LNCAP (cell line): Measurements from ENCODE around the gene PREX1.

Experiments used
- TF ChIP-seq, protein P1 (sequence below): fragments of 450-650 bp; IDR thresholded peaks from 2 replicates; pipeline ENCODE4 v1.5.1; 2017; ENCODE audit warnings: mild to moderate bottlenecking

PREX1 gene

GRCh38 chr20:48627737-48628128, 200.1 kb downstream of the PREX1 start:
- TF ChIP-seq, protein P1, sequence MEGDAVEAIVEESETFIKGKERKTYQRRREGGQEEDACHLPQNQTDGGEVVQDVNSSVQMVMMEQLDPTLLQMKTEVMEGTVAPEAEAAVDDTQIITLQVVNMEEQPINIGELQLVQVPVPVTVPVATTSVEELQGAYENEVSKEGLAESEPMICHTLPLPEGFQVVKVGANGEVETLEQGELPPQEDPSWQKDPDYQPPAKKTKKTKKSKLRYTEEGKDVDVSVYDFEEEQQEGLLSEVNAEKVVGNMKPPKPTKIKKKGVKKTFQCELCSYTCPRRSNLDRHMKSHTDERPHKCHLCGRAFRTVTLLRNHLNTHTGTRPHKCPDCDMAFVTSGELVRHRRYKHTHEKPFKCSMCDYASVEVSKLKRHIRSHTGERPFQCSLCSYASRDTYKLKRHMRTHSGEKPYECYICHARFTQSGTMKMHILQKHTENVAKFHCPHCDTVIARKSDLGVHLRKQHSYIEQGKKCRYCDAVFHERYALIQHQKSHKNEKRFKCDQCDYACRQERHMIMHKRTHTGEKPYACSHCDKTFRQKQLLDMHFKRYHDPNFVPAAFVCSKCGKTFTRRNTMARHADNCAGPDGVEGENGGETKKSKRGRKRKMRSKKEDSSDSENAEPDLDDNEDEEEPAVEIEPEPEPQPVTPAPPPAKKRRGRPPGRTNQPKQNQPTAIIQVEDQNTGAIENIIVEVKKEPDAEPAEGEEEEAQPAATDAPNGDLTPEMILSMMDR = no peak

DNA sequence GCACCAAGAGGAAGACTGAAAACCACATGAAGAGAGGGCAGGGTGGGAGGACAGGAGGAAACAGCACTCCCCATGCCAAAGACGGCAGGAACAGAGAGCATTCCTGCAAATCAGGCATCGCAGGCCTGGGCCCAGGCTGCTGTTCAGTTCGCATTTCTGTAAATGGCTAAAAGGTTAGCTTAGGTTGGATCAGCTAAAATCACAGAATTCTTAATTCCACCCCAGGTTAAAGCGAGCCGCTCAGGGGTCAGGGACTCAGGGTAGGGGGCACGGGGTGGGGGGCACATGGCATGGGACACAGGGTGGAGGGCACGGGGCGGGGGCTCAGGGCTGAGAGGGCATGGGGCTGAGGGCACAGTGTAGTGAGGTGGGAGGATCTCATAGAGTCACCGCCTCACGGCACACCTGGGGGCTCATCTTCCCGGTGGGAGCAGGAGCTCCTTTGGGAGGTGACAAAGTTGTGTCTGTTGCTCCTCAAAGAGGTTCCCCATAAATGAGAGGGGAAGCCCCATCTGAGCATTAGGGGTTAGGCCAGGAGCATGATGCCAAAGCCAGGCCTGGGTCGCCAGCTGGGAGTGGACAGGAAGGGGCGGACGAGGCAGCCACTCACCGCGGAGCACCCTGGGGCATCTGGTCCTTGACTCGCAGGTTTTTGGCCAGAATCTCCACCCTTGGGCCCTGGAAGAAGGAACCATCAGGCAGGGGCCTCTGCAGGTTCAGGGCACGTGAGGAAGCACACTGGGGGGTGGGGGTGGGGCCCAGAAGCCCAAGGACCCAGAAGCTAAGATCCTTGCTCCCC, 200.7 kb downstream of the PREX1 start:
- TF ChIP-seq, protein P1 = no peak

GRCh38 chr20:48626226-48626937, 201.4 kb downstream of the PREX1 start:
- TF ChIP-seq, protein P1 = no peak

DNA sequence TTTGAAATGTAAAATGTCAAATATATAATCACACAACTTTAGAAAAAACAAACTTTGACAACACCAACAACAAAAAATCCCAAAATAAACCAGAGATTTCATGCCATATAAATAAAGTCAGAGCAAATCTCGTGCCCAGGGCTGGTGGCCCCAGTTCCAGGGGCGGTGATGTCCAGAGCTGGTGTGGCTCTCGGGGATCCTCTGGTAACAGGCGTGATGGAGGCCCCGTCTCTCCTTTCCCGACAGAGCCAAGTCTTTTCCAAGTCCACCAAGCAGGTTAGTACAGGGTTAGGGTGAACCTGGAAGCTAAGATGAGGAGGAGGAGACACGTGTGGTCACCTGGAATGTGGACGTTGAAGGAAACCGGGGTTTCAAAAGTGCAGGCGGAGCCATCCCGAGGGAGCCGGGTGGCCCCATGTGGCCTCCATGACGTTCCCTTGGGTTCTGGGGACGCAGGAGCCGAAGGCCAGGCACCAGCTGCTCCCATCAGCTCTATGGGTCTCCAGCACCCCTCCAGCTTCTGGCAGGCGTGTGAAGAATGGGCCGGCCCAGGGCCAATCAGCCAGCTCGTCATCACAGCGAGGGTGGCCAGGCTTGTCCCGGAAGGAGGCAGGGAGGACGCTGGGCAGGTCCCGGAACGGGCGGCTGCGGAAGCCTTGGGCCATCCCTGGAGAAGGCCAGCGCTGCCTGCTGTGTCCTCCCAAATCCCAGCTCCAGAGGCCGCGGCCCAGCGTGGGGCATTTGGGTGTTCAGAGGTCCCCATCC, 202.5 kb downstream of the PREX1 start:
- TF ChIP-seq, protein P1 = no peak

DNA sequence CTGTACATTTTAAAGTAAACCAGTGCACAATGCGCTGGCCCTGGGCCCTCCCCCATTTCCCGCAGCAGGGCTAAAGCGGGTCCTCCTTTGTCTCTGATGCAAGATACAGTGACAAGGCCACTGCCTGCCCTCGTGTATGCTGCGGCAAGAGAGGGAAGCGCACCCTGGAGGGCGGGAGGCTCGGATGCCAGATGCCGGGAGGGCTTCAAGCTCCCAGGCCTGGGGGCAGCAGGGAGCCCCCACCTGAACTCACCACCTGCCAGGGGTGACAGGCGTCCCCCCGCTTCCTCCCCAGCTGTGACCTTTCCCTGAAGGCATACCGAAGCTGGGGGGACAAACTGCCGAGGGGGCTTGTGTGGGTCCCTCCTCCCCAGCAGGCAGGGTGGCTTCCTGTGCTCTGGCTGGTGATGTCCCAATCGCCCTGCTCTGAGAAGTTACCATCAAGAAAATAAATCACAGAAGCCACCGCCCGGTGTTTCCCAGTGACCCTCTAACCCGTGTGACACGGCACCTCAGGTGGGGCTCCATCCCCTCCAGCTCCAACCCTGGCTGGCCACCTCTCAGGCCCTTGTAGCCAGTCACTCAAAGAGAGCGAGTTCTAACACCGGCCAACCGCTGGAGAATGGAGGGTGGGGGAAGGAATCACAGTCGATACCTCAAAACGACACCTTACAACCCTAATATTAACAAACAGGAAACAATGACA, 203.3 kb downstream of the PREX1 start:
- TF ChIP-seq, protein P1 = no peak

GRCh38 chr20:48623906-48624265, 203.9 kb downstream of the PREX1 start:
- TF ChIP-seq, protein P1 = no peak

- TF ChIP-seq, protein P1 = no peak
Measured at GRCh38 chr20:48623176-48623905, 204.5 kb downstream of the PREX1 start.
